Peyer's patch (tissue), 4 donors: ENCODE measurements around the gene PAPSS2.

ENCODE experiments used
- POLR2A ChIP-seq, 2 donors: fragments of 450-650 bp; IDR thresholded peaks; one replicate each; pipeline ENCODE4 v1.5.1; 2017; ENCODE audit warnings: antibody characterized with exemption in 2 of 2, mild to moderate bottlenecking in 2 of 2, moderate library complexity in 2 of 2
- TF ChIP-seq, protein P1 (sequence below), 6 experiments: fragments of 450-650 bp in 4 of 6; fragments of 200-600 bp in 2 of 6; sonication (generic) in 1 of 6; IDR thresholded peaks; one replicate each; pipeline ENCODE4 v1.5.1; 2017 to 2019; ENCODE audit warnings: antibody characterized with exemption in 6 of 6, mild to moderate bottlenecking in 3 of 6, moderate library complexity in 1 of 6

- TF ChIP-seq, protein P1, sequence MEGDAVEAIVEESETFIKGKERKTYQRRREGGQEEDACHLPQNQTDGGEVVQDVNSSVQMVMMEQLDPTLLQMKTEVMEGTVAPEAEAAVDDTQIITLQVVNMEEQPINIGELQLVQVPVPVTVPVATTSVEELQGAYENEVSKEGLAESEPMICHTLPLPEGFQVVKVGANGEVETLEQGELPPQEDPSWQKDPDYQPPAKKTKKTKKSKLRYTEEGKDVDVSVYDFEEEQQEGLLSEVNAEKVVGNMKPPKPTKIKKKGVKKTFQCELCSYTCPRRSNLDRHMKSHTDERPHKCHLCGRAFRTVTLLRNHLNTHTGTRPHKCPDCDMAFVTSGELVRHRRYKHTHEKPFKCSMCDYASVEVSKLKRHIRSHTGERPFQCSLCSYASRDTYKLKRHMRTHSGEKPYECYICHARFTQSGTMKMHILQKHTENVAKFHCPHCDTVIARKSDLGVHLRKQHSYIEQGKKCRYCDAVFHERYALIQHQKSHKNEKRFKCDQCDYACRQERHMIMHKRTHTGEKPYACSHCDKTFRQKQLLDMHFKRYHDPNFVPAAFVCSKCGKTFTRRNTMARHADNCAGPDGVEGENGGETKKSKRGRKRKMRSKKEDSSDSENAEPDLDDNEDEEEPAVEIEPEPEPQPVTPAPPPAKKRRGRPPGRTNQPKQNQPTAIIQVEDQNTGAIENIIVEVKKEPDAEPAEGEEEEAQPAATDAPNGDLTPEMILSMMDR (IDR thresholded peaks at IDR 0.05) = no peak
- TF ChIP-seq POLR2A (IDR thresholded peaks at IDR 0.05) = no peak
These were observed 33.3 kb downstream of the PAPSS2 start for GRCh38 chr10:87692956-87693484.
